Large intestine (tissue), 3 donors: ENCODE measurements around the gene HSPBP1. TPM values are rescaled to one million over a fixed set of nuclear protein-coding genes. Genes with fewer than 3 reads are reported as not detected.

ENCODE experiments used
- DNase-seq, 2 donors: peaks; one replicate each; pipeline versions ENCODE4 v3.0.0 to v3.0.0-alpha.2; 2013
- H3K27ac ChIP-seq: one replicate; pipeline ENCODE4 v1.5.1; 2013; ENCODE audit warnings: low read length
- H3K27me3 ChIP-seq: 2 replicates; pipeline ENCODE4 v1.6.1; 2013; ENCODE audit warnings: low read length; ENCODE audit not compliant: control insufficient read depth, insufficient read depth
- H3K36me3 ChIP-seq: 2 replicates; pipeline ENCODE4 v1.6.1; 2013; ENCODE audit warnings: low read length; ENCODE audit not compliant: control insufficient read depth, insufficient read depth
- H3K4me1 ChIP-seq: one replicate; pipeline ENCODE4 v1.6.1; 2013; ENCODE audit warnings: low read length; ENCODE audit not compliant: control insufficient read depth, insufficient read depth
- H3K4me3 ChIP-seq: one replicate; pipeline ENCODE4 v1.5.1; 2013; ENCODE audit warnings: low read length
- H3K9me3 ChIP-seq: one replicate; pipeline ENCODE4 v1.6.1; 2013; ENCODE audit warnings: mild to moderate bottlenecking, low read depth, low read length, moderate library complexity; ENCODE audit not compliant: control insufficient read depth
- WGBS: methylation state at CpG from one replicate; pipeline ENCODE4 v1.1.5; 2013; ENCODE audit warnings: low lambda C conversion rate; ENCODE audit not compliant: insufficient coverage; 5-methylcytosine and 5-hydroxymethylcytosine counted together
- polyA plus RNA-seq: library from polyadenylated mRNA; unstranded; fragments of 120-200 nt; gene quantifications from one replicate; pipeline ENCODE4 v1.2.1, GENCODE V29; 2013

HSPBP1 gene
- polyA plus RNA-seq, 1 donor, result 29.4 TPM

GRCh38 chr19:55275851-55276719 lies 3.8 kb downstream of the HSPBP1 start:
- WGBS, result 83% methylated on average over 1 of the region's 17 CpGs
- DNase-seq, result no peak
- H3K36me3 ChIP-seq, result peaks cover 39% of the 10 kb centered on the region

GRCh38 chr19:55273978-55274707 lies 5.8 kb downstream of the HSPBP1 start:
- Histone ChIP-seq H3K27me3 (no peaks in the 10 kb centered on the region), H3K4me1 (peaks cover 4% of the 10 kb centered on the region), H3K9me3 (no peaks in the 10 kb centered on the region), H3K36me3 (peaks cover 39% of the 10 kb centered on the region), H3K27ac (no peak overlapping the region), H3K4me3 (no peak overlapping the region)
- DNase-seq, result no peak
- WGBS, result no CpG with 5 or more reads among the region's 36 CpGs

More at GRCh38 chr19:55275851-55276719, 3.8 kb downstream of the HSPBP1 start:
- no peak overlapping the region for H3K27ac ChIP-seq
- H3K27me3 ChIP-seq, result no peaks in the 10 kb centered on the region
- H3K4me3 ChIP-seq, result no peak overlapping the region
- no peaks in the 10 kb centered on the region for H3K9me3 ChIP-seq
- peaks cover 12% of the 10 kb centered on the region for H3K4me1 ChIP-seq

GRCh38 chr19:55272142-55272541 lies 7.8 kb downstream of the HSPBP1 start:
- Histone ChIP-seq H3K36me3 (peaks cover 34% of the 10 kb centered on the region), H3K4me3 (no peak overlapping the region), H3K27me3 (no peaks in the 10 kb centered on the region), H3K4me1 (no peaks in the 10 kb centered on the region), H3K27ac (no peak overlapping the region), H3K9me3 (no peaks in the 10 kb centered on the region)
- WGBS, result 100% methylated on average over 2 of the region's 18 CpGs
- DNase-seq, result no peak

GRCh38 chr19:55270172-55270942 lies 9.6 kb downstream of the HSPBP1 start:
- WGBS, result no CpG with 5 or more reads among the region's 25 CpGs
- peaks cover 24% of the 10 kb centered on the region for H3K36me3 ChIP-seq
- H3K9me3 ChIP-seq, result no peaks in the 10 kb centered on the region
- no peak for DNase-seq
- no peaks in the 10 kb centered on the region for H3K27me3 ChIP-seq
- no peak overlapping the region for H3K4me3 ChIP-seq
- no peak overlapping the region for H3K27ac ChIP-seq
- no peaks in the 10 kb centered on the region for H3K4me1 ChIP-seq

- 83% methylated on average over 1 of the region's 8 CpGs for WGBS
- Histone ChIP-seq H3K4me3 (no peak overlapping the region), H3K27me3 (no peaks in the 10 kb centered on the region), H3K4me1 (no peaks in the 10 kb centered on the region), H3K27ac (no peak overlapping the region), H3K36me3 (peaks cover 21% of the 10 kb centered on the region), H3K9me3 (no peaks in the 10 kb centered on the region)
- no peak for DNase-seq
These were observed 10.6 kb downstream of the HSPBP1 start for GRCh38 chr19:55269299-55269698.

GRCh38 chr19:55266840-55267239 lies 13.1 kb downstream of the HSPBP1 start:
- peaks cover 6% of the 10 kb centered on the region for H3K36me3 ChIP-seq
- 100% methylated on average over 3 of the region's 4 CpGs for WGBS
- no peak overlapping the region for H3K4me3 ChIP-seq
- H3K27me3 ChIP-seq, result no peaks in the 10 kb centered on the region
- no peak for DNase-seq
- no peak overlapping the region for H3K27ac ChIP-seq
- no peaks in the 10 kb centered on the region for H3K9me3 ChIP-seq
- no peaks in the 10 kb centered on the region for H3K4me1 ChIP-seq

GRCh38 chr19:55266404-55266803 lies 13.5 kb downstream of the HSPBP1 start:
- Histone ChIP-seq H3K4me3 (no peak overlapping the region), H3K36me3 (peaks cover 6% of the 10 kb centered on the region), H3K4me1 (no peaks in the 10 kb centered on the region), H3K27me3 (no peaks in the 10 kb centered on the region), H3K27ac (no peak overlapping the region), H3K9me3 (no peaks in the 10 kb centered on the region)
- 100% methylated on average over 3 of the region's 3 CpGs for WGBS
- DNase-seq, result no peak

- H3K9me3 ChIP-seq, result no peaks in the 10 kb centered on the region
- H3K36me3 ChIP-seq, result peaks cover 6% of the 10 kb centered on the region
- no peak overlapping the region for H3K4me3 ChIP-seq
- no peak overlapping the region for H3K27ac ChIP-seq
- no peaks in the 10 kb centered on the region for H3K4me1 ChIP-seq
- no peaks in the 10 kb centered on the region for H3K27me3 ChIP-seq
- no CpG with 5 or more reads among the region's 12 CpGs for WGBS
- no peak for DNase-seq
These were observed 14.1 kb downstream of the HSPBP1 start for GRCh38 chr19:55265723-55266386.

- no peaks in the 10 kb centered on the region for H3K27me3 ChIP-seq
- no peaks in the 10 kb centered on the region for H3K4me1 ChIP-seq
- no peak for DNase-seq
- no peak overlapping the region for H3K27ac ChIP-seq
- H3K36me3 ChIP-seq, result peaks cover 6% of the 10 kb centered on the region
- no peak overlapping the region for H3K4me3 ChIP-seq
- no peaks in the 10 kb centered on the region for H3K9me3 ChIP-seq
- no CpG with 5 or more reads among the region's 16 CpGs for WGBS
These were observed 14.7 kb downstream of the HSPBP1 start for GRCh38 chr19:55265173-55265572.

GRCh38 chr19:55264531-55264930 lies 15.4 kb downstream of the HSPBP1 start:
- Histone ChIP-seq H3K36me3 (peaks cover 6% of the 10 kb centered on the region), H3K27me3 (no peaks in the 10 kb centered on the region), H3K4me3 (no peak overlapping the region), H3K4me1 (peaks cover 6% of the 10 kb centered on the region), H3K27ac (no peak overlapping the region), H3K9me3 (no peaks in the 10 kb centered on the region)
- no CpG with 5 or more reads among the region's 5 CpGs for WGBS
- no peak for DNase-seq
